SKM-1 (cell line): ENCODE results near the gene CD207.
"Not testable (repeated sequence)": the region's sequence is repeated elsewhere in the genome, so short reads cannot be mapped to it uniquely, and the experiment has no call there.

Experiments used
- DNase-seq: peaks from one replicate; lab custom pipeline; 2025; ENCODE audit not compliant: unreplicated experiment; lab: John Stamatoyannopoulos, UW

The CD207 gene

DNA sequence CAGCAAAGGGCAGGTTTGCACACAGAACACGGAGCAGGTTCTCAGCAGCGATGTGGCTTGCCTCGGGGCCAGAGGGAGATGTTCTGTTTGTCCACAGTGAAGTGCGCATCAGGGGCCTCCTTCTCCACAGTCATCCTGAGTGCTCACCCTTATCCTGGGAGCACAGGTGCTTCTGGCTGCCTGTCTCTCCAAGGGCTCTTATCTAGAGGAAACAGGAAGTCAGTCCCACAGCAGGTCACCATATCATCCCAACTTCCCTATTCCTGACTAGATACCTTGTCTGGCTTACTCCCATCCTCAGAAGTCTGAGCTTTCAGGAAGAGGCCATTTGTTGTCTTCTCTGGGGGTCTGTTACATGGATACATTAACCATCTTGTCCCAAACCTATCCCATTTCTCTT lies at the start of gene CD207:
Gene CD207, minus strand, starts transcription at position 174 of the 400 bp plus-strand sequence. Its CDS starts 40 bp downstream, at position 134.
- DNase-seq: no peak

DNA sequence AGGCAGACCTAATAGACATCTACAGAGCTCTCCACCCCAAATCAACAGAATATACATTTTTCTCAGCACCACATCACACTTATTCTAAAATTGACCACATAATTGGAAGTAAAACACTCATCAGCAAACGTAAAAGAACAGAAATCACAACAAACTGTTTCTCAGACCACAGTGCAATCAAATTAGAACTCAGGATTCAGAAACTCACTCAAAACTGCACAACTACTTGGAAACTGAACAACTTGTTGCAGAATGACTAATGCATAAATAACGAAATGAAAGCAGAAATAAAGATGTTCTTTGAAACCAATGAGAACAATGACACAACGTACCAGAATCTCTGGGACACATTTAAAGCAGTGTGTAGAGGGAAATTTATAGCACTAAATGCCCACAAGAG lies 42.9 kb upstream of the CD207 start:
- not testable (repeated sequence) for DNase-seq

DNA sequence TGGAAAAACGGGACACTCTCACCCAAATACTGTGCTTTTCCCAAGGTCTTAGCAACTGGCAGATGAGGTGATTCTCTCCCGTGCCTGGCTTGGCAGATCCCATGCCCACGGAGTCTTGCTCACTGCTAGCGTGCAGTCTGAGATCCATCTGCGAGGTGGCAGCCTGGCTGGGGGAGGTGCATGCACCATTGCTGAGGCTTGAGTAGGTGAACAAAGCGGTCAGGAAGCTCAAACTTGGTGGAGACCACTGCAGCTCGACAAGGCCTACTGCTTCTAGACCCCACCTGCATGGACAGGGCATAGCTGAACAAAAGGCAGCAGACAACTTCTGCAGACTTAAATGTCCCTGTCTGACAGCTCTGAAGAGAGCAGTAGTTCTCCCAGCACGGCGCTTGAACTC lies 40.5 kb upstream of the CD207 start:
- not testable (repeated sequence) for DNase-seq

DNA sequence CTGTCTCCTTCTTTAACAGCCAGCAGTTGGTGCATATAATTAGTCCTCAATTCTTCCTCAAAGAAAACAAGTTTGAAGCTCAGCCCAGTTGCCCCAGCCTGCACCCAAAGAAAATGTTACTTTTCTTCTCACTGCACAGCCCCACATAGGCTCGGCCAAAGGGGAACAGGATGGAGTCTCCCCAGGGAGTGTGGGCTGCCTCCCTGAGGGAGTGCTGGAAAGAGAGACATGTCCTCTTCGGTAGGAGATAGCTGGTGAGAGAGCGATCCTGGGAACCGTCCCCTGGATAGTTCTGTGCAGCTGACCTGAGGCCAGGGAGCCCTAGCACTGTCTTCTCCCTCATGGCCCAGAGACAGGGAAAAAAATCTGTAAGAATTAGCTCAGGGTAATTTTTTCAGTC lies 37.9 kb upstream of the CD207 start:
- no peak for DNase-seq

DNA sequence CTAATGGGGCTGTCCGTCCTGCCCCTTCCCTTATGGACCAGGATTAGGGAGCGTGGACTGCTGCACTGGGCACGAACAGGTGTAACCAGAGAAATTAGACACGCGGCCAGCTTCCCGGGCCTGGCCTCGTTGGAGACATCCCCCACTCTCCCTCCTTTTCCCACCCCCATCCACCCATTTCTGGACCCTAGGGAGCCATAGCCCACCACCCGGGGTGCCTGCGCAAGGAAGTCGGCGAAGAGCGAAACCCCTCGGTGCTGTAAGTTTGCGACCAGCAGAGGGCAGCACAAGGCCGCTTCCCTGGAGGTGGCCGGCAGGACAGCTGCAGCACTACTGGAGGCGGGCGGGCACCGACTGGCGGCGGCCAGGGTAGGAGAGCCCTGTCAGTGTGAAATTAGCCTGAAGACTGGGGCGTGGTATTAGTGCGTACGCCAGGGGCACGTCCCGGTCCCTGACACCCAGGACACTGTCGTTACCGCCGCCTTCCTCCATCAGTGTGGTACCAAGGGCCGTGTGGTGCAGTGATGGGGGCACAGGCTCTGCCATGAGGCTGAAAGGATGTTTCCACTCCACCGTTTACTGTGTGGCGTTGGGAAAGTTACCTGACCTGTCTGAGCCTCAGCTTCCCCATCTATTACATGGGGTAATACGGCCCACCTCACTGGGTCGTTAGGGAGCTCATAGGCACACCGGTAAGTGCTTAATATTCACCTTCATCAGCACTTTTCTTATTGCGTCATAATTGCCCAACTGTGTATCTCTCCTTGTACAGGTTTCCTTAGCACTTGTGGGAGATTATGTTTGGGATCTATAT lies 36.0 kb upstream of the CD207 start:
- peak; percentile 45 for DNase-seq

DNA sequence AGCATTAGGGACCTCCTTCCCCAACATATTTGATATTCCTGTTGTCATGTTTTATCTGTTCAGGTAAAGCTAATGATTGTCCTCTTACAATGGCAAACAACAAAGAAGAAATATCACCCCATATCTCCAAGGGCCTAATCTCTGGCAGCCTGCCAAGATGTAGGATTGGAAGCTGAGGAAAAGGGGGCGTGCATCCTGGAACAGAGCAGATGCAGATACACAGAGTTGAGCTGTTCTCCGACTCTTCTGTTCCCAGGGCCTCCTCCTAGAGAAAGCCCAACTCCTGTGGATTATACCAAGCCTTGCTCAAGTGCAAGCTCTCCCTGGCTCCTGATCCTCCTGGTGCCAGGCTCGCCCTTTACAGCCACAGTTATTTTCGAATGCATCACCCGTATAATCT lies 35.2 kb upstream of the CD207 start:
- DNase-seq: no peak

DNA sequence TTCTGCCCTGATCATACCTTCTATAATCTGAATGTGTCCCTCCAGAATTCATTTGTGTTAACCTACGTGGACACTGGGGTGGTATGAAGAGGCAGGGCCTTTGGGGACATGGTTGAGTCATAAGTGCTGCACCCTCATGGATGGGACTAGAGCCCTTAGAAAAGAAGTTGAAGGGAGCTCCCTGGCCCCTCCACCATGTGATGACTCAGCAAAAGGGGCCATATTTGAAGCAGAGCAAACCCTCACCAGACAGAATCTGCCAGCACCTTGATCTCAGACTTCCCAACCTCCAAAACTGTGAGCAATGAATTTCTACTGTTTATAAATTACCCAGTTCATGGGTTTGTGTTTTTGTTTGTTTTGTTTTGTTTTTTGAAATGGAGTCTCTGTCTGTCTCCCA lies 33.4 kb upstream of the CD207 start:
- no peak for DNase-seq

DNA sequence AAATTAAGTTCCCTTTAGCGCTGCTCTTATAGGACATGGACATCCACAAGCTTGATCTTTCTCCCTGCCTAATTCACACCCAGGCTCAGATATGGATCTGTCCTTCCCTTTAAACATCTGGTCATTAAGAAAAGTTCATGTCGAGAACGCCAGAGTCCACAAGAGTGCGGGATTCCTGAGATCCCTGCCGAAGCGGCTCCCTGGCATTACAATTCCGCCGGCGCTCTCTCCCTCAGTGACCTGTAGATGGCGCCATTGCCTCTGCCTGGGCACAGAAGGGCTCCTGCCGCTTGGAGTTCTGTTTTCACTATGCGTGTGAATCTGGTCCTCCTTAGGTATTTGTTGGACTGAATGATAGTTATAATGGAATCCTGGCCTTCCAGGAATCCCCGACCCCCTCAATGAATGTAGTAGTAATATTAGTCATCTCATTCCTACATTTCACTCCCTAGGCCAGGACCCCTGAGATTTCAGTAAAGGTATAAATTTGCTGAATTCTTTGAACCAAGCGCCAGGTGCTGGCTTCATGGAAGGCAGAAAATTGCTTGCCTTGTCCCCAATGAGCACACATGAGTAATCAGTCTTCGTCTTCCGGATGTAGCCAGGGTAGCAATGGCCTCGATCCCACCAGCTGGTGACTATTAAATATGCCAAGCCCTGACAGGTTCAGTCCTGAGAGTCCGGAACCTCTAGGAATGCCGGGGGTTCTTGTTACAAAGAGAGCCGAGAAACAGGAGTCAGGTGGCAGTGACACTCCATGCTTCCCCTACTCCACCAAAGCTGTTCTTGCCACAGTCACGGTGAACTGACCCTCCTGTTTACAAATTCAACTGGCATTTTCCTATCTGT lies 26.4 kb upstream of the CD207 start:
- peak; percentile 50 for DNase-seq

DNA sequence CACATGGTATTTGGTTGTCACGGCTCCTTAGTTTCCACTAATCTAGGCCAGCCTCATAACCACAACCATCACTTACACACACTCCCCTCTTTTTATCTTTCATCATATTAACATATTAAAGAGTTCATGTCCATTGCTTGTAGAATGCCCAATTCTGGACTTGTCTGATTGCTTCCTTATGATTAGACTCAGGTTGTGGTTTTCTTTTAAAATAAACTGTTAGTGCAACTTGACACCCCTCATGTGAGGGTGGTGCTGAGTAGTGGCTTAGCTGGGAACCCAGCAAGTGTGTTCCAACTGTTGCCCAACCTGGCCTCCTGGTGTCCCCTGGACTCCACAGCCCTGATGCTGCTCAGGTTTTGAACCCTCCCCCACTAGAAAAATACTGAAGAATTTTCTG lies 20.1 kb upstream of the CD207 start:
- DNase-seq: no peak

DNA sequence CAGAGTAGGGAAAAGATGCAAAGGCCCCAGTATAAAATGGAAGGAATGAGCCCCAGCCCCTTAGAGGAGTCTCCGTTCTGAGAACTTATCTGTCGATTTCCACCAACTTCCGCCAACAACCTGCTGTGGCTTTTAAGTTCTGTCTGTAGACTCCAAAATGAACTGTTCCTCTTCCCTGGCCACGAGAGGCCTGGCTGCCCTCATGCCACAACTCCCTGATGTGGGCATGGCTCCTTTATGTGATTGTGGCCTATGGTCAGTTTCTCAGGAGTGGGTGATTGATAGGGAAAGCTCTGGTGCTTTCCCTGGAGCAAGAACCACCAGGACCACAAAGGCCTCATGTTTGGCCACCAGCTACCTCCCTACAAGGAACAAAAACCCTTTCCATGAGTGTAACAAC lies 18.8 kb upstream of the CD207 start:
- DNase-seq: no peak

DNA sequence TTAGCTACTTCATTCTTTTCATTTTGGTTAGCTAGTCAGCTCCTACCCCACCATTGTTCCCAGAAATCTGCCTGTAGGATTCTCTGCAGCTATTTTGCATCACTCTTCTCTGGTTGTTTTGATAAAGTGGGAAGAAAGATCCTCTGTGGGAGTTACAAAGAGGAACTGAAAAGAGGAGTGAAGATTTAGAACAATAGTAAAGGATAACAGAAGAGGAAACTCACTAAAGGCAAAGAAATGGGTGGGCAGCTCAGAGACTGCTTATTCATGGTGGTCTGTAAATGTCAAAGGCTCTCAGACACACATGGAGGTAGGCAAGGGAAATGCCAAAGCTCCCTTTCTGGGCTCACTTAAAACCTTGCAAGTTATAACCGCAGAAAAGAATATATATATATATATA lies 17.2 kb upstream of the CD207 start:
- no peak for DNase-seq

DNA sequence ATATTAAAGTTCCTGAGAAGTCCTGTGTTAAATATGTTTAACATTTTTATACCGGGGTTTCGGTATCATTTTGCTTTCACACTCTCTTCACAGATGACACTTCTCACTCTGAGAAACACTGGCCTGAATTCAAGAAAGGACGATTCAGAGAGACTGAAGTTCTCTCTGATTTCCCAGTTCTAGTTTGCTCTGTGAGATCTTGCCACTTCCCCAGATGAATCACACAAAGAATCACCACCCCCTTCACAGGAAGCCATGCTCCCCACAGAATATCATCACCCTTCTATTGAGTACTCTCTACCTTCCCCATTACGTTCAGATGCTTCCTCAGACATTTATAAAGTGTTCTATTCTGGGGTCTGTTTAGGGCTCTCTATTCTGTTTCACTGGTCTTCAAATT lies 16.1 kb upstream of the CD207 start:
- DNase-seq: peak; percentile 62

DNA sequence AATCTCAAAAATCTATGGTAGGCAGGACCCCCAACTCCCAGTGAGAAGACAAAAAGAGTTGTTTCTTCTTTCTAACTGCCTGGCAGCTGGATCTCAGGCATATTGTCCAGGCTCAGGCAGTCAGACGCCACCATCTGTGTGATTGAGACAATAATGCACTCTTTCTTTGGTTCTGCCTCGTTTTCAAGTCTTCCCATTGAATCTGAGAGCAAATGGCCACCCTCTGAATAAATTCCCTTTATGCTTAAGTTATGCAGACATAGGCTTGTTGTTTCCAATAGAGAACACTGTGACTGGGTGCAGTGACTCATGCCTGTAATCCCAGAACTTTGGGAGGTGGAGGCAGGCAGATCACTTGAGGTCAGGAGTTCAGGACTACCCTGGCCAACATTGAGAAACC lies 15.3 kb upstream of the CD207 start:
- no peak for DNase-seq

DNA sequence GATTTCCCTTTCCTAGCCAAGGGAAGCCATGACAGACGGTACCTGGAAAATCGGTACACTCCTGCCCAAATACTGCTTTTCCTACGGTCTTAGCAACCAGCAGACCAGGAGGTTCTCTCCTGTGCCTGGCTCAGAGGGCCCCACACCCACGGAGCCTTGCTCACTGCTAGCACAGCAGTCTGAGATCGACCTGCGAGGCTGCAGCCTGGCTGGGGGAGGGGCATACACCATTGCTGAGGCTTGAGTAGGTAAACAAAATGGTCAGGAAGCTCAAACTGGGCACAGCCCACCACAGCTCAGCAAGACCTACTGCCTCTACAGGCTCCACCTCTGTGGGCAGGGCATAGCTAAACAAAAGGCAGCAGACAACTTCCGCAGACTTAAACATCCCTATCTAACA lies 6.8 kb upstream of the CD207 start:
- DNase-seq: no peak

DNA sequence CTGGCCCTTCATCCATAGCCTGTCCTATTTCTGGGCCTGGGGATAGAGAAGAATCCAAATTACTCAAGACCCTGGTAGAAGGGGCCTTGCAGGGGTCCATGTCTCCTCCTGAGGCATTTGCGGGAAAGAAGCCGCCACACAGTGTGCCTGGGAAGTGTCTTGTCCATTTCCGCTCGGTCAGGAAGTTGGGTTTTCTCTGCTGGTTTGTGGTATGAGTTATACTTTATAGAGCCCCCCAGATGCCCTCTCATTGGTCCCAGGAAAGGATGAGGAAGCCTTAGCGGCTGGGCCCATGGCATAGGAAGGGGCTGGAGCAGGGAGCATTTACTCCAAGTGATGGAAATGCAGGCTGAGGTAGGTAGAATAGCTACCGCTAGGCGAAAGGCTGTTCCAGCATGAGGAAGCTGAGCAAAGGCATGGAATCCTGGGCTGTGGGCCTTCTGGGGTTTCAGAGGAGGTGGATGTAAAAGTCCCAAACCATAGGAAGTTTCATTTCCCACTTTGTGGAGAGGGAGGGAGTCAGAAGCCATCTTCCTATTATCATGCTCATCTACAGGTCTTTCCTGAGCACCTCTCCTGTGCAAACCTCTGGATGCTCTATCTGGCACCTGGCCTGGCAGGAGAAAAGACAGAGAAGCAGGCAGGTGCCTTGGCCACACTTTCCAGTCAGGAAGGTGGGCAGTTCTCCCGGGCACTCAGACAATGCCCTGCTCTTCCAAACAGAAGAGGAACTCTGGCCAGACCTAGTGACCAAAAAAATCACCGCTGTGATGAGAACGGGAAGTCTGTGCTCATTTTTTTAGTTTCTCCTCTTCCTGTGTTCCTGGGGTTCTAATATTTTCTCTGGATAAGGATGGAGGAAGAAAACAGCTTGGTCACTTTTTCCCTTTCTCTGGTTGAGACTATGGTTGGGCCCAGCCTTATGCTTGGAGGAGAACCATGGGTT lies 2.6 kb upstream of the CD207 start:
- DNase-seq: no peak

DNA sequence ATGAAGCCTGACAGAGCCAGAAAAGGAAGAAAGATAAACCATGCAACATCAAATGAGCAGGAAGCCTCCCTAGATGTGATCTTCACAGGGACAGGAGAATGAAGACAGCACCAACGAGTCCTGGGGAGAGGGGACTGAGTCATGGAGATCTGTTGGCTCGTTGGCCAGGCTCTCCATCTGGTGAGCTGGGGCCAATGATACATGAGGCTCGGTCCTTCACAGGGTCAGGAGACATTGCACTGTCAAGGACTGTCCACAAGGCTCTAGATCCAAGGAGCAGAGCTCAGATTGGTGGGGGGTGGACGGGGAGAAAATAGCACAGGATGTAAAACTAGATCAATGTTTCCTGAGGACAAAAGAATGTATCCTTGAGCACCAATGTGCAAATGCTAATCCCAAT lies 735 bp downstream of the CD207 start:
- DNase-seq: no peak

DNA sequence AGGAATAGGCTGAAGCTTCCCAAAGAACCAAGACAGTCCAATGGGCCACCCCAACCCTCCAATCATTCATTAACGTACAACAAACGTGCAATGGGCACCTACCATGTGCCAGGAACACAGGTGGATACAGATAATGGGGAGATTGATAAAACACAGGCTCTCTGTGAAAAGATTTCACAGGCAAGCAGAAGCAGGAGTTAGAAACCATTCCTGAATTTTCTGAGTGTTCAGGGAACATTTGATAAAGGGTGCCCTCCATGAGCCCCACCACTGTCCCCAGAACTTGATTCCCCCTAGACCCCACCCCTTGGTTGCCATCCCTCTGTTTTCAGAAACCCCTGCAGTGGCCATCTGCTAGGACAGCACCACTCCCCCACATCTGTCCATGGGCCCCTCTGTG lies 1.5 kb downstream of the CD207 start:
- DNase-seq: no peak

DNA sequence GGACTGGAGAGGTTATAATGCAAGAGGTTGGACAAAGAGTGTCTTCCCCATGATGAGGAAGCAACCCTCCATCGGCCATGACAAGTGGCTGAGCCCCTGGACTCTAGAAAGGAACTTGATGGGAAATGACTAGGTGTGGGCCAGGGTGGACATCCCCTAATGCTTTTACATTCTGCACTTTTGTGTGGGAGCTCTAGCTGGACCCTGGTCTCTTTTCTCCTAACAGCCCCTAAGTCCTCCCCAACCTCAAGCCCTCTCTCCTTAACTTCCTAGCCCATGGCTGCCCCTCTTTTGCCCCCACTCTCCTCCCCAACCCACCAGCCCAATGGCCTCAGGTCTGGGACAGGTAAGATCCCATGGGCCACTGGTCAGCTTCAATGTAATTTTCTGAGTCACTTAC lies 2.4 kb downstream of the CD207 start:
- no peak for DNase-seq

DNA sequence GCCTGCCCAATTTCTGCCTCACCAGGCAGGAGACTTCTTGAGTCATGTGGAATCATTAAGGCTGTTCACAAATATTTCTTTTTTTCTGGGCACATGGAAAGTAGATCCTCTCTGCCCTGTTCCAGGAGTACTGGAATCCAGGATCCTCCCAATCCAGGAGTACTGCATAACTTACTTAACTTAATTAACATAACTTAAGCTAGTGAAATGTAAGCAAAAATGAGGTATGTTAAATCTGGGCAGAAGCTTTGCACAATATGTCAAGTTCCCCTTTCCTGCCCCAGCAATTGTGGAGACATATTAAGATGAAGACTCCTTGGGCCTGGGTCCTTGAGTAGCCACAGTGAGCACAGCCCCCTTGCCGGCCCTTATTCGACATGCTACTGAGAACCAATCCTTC lies 3.2 kb downstream of the CD207 start:
- DNase-seq: no peak

DNA sequence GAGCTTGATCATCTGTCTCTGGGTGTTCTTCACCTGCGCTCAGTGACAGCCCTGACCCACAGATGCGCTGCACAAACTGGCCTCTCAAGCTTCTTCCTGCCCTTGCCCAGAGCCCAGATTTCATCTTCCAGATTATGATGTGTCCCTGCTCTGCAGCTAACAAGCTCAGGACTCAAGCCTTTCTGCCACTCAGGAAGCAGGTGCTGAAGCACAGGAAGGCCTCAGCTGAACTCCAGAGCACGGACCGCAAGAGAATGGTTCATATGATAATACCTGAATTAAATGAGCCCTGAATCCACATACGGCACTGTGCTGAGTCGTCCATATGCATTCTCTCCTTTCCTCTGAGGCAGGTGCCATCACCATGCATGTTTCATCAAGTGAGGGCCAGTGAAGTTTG lies 3.8 kb downstream of the CD207 start:
- DNase-seq: no peak

DNA sequence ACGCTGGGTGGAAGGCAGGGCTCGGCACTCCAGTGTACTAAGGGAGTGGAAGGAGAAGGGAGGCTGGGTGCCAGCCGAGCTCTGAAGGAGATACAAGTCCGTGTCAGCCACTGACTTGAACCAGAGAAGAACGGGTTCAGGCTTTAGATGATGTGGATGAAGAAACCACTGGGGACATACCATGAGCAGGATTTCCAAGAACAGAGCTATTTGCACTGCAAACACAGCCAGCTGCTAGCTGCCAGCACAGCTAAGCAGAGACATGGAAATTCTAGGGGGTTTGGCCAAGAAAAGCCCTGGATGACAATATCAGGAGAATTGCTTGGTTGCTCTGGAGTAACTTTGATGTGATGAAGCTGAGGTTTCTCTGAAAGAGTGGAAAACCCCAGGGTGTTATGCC lies 5.2 kb downstream of the CD207 start:
- no peak for DNase-seq
